ENCODE measurements around the gene UBL5.
A peak's percentile ranks its signal among the peaks of the same experiment; 100 is the strongest.
"Not testable (repeated sequence)": the region's sequence is repeated elsewhere in the genome, so short reads cannot be mapped to it uniquely, and the experiment has no call there.

The UBL5 gene

DNA sequence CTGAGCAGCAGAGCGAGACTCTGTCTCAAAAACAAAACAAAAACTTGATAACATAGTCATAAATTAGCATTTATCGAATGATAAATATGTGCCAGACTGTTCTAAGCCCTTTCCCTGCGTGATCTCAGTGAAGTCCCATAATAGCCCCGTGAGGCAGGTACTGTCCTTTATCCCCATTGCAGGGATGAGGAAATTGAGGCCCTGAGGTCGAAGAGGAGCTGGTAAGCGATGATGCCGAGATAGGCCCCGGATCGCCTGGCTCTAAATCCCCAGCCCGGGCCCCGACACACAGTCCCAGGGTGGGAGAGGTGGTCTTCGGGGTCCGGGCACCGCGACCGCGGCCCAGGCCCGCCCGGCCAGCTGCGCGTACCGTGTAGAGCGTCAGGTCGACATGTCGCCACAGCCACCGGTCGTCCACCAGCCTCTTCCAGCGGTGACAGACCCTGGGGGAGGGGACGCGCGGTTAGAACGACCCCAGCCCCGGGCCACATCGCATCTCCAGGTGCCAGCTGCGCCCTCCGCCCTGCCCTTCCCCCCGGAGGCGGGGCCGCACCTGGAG, 9.5 kb upstream of the UBL5 start:
- no peak for DNase-seq

DNA sequence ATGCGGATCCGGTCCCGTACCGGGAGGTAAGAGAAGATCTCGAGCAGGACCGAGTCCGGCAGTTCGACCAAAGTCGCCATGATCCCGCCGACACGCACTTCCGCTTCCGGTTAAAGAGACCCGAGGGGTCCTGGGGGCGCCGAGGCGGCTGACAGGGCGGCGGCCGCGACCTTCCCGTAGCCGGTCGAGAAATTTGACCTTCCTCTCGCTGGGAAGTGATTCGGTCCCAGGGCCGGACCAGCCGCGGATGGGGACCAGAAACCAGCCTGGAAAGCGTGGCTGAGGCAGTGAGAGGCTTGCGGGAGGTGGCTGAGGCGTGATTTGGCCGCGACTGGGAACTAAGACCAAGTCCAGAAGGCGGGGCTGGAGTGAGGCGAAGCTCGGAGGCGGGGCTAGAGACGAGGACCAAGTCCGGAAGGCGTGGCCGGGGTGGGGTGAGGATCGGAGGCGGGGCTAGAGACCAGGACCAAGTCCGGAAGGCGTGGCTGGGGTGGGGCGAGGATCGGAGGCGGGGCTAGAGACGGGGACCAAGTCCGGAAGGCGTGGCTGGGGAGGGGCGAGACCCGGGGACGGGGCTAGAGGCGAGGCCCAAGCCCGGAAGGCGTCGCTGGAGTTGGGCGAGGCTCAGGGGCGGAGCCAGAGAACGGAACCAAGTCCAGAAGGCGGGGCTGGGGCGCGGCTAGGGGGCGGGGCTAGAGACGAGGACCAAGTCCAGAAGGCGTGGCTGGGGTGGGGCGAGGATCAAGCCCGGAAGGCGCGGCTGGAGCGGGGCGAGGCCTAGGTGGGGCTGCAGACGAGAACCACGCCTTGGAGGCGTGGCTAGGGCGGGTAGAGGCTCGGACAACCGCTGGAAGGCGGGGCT, 8.8 kb upstream of the UBL5 start, which contains the start of gene FBXL12:
Gene FBXL12, minus strand, starts transcription at position 346 of the 862 bp plus-strand sequence. Its CDS starts 266 bp downstream, at position 80.
- peak; percentile 99 for DNase-seq

DNA sequence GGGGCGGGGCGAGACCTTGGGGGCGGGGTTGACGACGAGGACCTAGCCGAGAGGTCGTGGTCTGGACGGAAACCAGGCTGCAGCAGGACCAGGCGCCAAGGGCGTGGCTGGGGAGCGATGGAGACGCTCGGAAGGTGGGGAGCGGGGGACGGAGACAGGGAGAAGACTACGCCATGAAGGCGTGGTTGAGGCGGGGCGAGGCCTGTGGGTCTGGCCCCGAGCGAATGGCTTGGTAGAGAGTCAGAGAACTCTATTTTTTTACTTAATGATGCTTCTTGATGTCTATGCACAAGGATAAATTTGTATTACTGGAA, 8.2 kb upstream of the UBL5 start:
- DNase-seq, result no peak

DNA sequence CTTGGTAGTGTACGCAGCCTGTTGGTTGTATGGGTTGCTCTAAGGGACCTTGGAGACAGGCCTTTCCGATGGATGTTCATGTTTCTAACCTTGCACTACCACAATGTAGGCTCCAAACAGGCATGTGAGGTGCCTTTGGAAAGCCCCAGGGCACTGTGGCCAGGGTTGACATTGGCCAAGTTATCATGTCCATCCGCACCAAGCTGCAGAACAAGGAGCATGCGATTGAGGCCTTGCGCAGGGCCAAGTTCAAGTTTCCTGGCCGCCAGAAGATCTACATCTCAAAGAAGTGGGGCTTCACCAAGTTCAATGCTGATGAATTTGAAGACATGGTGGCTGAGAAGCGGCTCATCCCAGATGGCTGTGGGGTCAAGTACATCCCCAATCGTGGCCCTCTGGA, 7.7 kb upstream of the UBL5 start:
- DNase-seq, result not testable (repeated sequence)

DNA sequence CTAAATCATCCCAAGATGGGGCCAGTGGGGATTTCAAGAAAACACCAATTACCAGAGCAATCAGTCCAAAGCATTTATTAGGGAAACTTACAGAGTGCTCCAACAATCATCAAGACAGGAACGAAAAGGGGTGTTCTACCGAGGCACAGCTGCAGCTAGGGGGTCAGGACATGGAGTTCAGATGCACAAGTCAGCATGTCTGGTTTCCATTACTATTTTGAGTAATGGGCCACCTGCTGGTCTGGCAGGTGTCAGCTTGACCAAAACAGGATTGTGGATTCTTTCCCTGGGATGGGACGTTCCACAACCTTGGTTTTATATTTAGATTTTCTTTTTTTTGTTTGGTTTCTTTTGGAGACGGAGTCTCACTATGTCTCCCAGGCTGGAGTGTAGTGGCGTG, 3.9 kb upstream of the UBL5 start:
- no peak for DNase-seq

DNA sequence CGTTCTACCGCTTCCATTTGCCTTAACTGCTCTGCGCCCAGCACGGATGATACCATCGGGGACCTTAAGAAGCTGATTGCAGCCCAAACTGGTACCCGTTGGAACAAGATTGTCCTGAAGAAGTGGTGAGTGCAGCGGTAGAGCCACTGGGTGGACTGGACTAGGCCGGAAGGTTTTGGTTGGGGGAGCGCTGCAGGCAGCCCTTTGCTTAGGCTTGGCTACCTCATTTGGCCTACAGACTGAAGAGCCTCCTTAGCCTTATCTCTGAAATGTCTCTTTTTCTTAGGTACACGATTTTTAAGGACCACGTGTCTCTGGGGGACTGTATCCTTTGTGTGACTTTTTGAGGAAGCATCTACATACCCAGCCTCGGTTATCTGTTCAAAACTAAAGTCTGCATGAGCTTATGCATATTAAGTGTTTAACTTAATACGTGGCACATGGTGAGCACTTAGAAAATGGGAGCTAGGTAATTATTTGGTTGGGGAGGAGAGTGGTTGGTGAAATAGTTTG, 889 bp downstream of the UBL5 start:
- no peak for DNase-seq

DNA sequence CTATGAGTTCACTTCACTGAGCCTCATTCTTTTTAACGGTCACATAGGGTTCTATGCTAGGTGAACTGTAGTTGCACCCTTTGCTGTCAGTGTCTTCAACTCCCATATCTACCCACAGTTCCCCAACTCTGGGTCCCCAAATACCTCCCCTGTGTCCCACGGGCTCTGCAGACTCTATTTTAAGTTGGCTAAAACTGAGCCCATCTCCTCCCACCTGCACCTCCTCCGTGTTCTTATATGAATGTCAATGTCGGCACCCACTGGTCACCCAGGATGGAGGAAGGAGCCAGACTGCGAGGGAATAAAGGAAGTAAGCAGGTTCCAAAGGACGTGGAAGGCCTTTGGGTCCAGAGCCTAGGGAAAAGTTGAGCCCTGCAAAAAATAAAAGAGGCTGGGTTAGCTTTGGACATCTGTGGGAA, 6.6 kb downstream of the UBL5 start:
- DNase-seq, result no peak

DNA sequence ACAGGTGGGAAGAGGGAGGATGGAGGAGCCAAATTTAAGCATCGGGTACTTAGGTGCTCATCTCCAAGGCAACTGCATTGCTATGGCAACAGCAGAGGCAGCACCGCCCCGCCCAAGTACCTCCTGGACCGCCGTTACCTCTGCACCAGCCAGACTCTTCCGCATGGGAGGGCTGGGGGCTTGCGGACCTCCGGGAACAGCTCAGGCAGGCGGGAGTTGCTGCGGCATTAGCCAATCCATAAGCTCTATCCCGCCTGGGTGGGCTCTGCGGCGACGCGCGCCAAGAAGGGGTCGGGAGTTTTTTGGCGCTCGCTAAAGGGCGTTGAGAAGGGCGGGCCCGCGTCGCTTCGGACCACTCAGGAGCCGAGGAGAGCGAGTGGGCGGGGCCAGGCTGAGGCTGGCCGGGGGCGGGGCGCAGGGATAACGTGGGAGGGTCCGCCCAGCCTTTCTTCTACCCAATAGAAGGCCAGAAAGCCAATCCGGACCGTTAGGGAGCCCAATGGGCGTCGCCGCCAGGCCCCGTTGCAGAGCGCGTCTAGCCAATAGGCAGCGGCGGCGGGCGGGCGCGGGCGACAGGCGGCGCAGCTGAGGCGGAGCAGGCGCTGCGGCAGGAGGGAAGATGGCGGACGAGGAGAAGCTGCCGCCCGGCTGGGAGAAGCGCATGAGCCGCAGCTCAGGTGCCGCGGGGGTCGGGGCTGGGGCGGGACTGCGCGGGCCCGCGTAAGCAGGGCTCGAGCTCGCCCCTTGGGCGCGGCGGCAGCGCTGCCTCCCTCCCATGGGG, 7.2 kb downstream of the UBL5 start, which contains the start of gene PIN1:
Gene PIN1, plus strand, starts transcription at position 593 of the 781 bp plus-strand sequence. Its CDS starts 27 bp downstream, at position 620.
- DNase-seq, result peak; percentile 98

DNA sequence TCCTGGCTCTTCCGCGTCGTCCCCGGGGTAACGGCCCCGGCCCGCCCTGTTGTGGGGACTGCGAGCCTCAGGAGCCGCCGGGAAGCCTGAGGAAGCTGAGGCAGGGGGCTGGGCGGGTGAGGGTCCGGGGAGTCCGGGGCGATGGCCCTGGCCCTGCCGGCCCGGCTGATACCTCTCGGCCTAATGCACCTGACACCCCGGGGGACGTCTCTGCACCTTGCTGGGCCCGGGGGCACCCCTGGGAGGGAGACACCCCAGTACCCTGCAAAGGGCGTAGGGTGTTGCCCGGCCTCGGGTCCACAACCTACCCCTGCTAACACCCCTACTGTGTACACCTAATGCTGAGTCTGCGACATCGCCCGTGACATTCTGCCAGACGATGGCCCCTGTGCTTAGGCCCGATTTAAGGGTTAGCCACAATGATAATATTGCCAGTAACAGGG, 7.8 kb downstream of the UBL5 start:
- DNase-seq, result no peak

DNA sequence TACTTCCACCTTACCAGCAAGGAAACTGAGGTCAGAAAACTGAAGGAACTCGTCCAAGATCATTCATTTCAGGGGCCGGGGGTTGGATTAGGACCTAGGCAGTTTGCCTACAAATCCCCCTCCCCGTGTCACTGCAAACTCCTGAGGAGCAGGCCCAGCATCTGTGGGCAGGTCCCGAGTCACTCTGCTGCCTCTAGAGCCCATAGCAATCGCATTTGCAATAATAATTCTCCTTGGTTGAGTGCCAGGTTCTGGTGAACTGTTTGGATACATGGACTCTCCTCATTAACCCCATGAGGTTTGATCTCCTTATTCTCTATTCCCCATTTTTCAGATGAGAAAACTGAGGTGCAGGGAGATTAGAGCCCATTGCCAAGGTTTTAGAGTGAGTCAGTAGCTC, 8.3 kb downstream of the UBL5 start:
- DNase-seq, result peak; percentile 41

DNA sequence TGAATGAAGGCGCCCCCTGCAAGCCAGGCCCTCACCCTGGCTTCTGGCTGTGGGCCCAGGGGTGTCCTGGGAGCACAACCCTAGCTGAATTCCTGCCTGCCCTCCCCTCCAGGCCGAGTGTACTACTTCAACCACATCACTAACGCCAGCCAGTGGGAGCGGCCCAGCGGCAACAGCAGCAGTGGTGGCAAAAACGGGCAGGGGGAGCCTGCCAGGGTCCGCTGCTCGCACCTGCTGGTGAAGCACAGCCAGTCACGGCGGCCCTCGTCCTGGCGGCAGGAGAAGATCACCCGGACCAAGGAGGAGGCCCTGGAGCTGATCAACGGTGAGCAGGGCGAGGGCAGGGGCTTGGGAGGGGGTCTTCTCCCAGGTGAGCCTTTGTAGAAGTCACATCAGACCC, 10.6 kb downstream of the UBL5 start:
- no peak for DNase-seq

DNA sequence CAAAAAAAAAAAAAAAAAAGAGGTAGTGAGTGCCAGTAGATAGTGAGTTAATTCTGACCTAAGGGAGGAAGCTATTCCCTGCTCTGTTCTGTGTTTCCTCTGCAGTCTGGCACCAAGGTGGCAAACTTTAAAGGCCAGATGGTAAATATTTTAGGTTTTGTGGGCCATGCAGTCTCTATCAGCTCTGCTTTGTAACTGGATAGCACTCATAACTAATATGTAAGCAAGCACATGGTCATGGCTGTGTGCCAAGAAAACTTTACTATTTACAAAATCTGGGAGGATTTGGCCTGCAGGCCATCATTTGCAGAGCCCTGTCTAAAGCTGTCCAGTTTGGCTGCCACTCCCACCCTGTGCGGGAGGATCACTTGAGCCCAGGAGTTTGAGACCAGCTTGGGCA, 11.7 kb downstream of the UBL5 start:
- DNase-seq, result no peak

DNA sequence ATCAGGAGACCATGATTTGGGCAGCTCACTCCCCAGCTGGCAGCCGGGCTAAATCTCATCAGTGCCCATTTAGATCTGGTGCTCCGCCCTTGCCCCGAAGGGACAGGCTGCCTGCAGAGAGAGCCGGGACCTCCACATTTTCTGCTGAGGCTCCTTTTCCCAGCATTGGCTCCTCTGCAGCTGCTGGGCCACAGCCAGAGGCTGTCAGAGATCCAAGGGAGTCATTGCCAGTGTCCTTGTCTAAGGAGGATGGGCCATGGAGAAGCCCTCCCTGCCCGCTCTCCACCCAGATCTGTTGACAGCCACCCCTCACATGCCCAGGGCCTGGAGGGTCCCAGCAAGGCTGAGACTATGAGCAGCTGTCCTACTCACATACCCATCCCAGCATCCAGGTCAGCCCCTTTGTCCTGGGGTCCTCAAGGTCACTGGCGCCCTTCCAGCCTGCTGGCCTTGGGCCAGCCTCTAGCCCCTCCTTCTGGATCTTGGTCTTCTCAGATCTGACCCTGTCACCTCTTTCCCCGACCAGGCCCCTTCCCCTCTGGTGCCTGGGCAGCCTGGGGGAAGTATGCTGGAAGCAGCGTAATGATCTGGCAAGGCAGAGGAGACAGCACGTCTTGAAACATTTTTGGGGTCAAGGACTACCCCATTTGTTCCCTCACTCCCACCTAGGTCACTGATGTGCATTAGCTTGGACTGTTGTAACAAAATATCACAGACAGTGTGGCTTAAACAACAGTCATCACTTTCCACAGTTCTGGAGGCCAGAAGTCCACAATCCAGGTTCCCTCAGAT, 15.3 kb downstream of the UBL5 start:
- DNase-seq, result no peak

DNA sequence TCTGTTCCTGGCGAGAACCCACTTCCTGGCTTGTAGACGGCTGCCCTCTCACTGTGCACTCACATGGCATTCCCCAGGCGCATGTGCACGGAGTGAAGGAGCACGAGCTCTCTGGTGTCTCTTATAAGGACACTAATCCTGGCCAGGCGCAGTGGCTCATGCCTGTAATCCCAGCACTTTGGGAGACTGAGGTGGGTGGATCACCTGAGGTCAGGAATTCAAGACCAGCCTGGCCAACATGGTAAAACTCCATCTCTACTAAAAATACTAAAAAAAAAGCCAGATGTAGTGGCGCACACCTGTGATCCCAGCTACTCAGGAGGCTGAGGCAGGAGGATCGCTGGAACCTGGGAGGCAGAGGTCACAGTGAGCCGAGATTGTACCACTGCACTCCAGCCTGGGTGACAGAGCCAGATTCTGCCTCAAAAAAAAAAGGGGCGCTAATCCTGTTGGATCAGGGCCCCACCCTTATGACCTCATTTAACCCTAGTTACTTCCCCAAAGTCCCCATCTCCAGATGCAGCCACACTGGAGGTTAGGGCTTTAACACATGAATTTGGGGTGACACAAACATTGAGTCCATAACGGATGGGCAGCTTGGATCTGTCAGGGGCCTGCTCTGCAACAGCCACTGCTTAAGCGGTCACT, 16.0 kb downstream of the UBL5 start:
- DNase-seq, result not testable (repeated sequence)

DNA sequence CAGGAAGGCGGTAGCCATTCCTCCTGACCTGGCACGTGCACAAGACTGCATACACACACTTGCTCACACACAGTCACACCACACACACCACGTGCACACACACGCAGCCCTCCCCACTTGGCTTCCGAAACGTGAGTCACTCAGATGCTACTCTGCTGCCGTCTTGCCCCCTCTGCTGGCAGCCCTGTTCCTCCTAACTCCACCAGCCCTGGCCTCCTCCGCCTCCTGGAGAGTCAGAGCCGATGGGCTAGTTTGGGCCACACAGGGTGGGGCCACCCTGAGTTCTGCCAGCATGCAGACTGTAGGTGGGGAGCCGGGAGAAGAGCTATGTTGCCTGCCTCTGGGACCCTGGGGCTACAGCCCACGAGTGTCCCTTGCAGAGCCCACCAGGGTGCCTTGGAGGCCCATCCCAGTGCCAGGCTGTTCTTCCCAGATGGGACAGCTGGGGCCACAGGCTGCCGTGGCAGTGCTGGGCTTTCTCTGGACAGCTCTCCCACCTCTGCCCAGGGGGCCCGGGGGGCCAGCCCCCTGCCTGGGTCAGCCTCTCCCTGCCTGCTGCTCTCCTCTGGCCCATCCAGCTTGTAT, 19.5 kb downstream of the UBL5 start:
- DNase-seq, result peak; percentile 91

DNA sequence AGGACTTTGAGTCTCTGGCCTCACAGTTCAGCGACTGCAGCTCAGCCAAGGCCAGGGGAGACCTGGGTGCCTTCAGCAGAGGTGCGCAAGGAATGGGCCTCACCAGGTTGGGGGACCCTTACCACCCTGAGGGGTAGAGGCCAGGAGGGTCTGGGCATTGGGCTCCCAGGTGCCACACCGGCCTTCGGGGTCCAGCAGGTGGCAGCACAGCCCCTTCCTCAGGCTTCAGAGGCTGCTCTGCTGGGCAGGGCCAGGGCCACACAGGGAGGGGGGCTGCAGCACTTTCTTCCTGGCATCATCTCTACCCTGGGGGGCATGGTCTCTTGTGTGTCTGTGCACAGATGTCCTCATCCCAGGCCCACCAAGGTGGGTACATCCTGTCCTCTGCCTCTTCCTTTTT, 20.3 kb downstream of the UBL5 start:
- no peak for DNase-seq

DNA sequence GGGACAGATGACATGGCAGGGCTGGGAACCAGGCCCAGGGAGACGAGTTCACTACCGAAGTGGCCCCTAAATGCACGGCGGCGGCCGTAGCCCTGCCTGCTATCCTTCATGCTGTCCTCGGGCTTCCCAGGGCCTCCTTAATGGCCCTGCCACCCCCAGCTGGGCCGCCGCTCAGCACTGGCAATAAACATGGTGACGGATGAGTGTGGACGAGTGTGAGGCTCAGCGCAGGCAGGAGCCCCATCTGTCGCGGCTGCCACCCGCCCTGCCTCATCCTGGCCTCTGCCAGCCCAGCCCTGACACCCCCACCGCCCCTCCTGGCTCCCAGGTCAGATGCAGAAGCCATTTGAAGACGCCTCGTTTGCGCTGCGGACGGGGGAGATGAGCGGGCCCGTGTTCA, 21.0 kb downstream of the UBL5 start:
- DNase-seq, result no peak

DNA sequence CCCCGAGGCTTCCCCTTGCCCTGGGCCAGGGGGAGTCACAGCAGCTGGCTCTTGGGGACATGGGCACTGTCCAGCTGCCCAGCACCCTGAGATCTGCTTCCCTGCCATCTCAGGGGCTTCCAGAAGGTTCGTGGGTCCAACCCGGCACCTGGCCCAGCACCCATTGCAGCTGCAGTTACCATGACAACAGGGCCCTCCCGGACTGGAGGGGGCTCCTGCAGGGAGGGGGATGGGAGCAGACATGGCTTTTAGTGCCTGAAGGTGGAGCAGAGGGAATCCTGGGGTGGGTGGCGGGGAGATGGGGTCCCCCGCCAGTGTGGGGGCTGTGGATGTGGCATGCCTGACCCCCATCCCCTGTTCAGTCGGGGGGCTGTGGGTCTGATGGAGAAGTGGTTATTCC, 22.1 kb downstream of the UBL5 start:
- no peak for DNase-seq

DNA sequence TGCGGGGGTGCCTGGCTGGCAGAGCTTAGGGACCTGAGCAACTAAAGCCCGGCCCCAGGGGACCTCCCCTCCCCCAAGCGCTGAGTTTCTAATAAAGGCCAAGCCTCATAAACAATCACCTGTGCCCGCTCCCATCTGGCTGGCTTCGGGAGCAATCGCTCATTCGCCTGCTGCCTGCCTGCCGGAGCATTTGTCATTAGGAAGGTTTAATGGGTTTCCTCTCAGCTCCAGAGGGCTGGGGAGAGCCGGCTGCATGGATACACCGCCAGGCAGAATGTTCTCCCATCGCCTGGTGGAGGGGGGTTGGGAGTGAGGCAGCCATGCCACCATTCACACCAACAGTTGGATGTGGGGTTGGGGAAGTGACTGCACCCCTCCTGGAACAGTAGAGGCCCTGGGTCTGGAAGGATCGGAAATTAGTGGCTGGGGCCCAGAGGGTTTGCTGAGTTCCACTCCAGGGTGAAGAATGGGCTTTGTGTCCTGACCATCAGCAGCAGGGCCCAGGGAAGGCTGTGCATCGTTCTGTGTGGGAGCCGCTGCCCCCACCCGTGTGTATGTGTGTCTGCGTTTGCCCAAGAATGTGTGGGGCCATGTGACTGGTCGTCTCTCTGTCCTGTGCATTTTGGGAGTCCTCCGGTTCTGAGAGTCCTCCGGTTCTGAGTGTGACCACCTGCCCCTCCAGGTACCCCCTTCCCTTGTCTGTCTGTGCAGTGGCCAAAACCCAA, 22.7 kb downstream of the UBL5 start:
- DNase-seq, result no peak

DNA sequence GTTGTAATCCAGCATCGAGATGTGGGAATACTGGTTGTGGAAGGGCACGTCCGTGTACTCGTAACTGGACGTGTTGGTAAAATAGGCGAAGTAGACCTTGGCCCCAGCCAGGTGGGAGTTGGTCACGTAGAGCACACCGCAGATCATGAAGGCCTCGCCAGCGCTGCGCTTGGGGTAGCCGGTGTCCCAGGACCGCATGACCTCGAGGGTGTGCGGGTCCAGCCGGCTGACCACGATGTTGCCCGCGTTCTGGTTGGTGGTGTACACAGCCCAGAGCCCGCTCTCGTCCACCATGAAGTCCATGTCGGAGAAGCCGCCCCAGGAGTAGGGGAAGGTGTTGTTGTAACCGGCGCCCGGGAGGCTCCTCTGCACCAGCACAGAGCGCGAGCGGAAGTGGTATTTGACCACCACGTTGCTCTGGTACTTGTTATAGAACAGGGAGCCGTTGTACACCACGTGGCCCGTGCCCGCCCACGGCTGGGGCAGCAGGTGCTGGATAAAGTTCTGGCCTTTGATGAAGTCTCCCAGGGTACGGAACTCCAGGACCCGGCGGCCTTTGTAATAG, 26.6 kb downstream of the UBL5 start:
- DNase-seq, result no peak

DNA sequence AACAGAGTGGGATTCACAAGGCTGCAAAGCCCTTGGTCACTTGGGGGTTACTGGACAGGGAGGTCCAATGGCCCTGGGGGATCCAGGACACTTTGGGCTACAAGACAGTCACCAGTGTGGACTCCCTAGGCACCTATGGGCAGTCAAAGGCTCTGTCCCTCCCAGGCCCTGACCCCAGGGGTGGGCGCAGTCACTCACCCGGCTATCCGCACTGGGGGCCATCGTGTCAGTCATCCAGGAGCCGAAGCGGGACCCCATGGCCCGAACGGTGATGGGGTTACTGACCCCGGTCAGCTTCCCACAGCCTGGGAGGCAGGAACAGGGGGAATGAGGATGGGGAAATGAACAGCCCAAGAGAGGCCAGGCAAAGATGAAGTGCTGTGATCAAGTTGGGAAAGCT, 28.9 kb downstream of the UBL5 start:
- DNase-seq, result no peak
